Tibial artery (tissue), 4 donors: ENCODE data around the gene EHD3.

ENCODE experiments used
- DNase-seq, 2 donors: peaks; one replicate each; pipeline ENCODE4 v3.0.0-alpha.2; 2019
- H3K27ac ChIP-seq, 2 donors: fragments of 200-600 bp; sonication (generic) in 1 of 2; 1 replicate in 1 of 2; 2 replicates in 1 of 2; pipeline ENCODE4 v1.5.1; 2018 to 2019; ENCODE audit warnings: mild to moderate bottlenecking in 1 of 2
- H3K27me3 ChIP-seq, 2 donors: fragments of 200-600 bp; sonication (generic) in 1 of 2; one replicate each; pipeline versions ENCODE4 v1.5.1 to v1.6.0; 2016 to 2019
- H3K36me3 ChIP-seq, 3 donors: fragments of 200-600 bp; sonication (generic) in 2 of 3; one replicate each; pipeline ENCODE4 v1.5.1; 2016 to 2019; ENCODE audit warnings: mild to moderate bottlenecking in 2 of 3
- H3K4me1 ChIP-seq, 4 donors: fragments of 200-600 bp; sonication (generic) in 2 of 4; 1 replicate in 3 of 4; 2 replicates in 1 of 4; pipeline ENCODE4 v1.5.1; 2016 to 2019
- H3K4me3 ChIP-seq, 2 donors: fragments of 200-600 bp; sonication (generic) in 1 of 2; 1 replicate in 1 of 2; 2 replicates in 1 of 2; pipeline ENCODE4 v1.5.1; 2018 to 2019; ENCODE audit warnings: mild to moderate bottlenecking in 2 of 2
- H3K9me3 ChIP-seq, 3 donors: fragments of 200-600 bp; sonication (generic) in 1 of 3; one replicate each; pipeline ENCODE4 v1.5.1; 2016 to 2019
- intact Hi-C: fragments of 100-400 bp; cut with DNase I; formaldehyde crosslinking; loops from one replicate; pipeline ENCODE4 v1.15.0; 2023; ENCODE audit warnings: low total_unique reads
- TF ChIP-seq, protein P1 (sequence below), 2 experiments: fragments of 200-600 bp in 1 of 2; fragments of 450-650 bp in 1 of 2; IDR thresholded peaks; one replicate each; pipeline ENCODE4 v1.5.1; 2017 to 2019; ENCODE audit warnings: antibody characterized with exemption in 2 of 2, mild to moderate bottlenecking in 1 of 2, moderate library complexity in 1 of 2

The EHD3 gene

DNA sequence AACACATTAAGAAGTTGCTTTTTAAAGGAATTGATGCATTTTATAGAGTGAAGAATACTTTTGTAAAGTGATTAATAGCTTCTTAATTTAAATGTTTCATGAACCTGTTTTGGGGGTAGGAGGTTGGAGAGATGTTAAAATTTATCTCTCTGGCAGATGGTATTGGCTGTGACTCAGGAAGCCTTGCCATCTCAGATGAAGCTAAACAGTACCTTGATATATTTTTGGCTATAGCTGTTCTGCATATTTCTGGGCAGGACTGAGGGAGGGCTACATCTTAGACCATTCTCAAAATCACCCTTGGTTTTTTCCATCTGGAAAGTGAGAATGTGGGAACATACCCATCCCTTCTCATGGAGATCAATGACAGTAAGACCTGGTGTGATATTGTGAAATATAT lies 30.0 kb upstream of the EHD3 start:
- no peaks in the 10 kb centered on the region for H3K4me1 ChIP-seq
- no peaks in the 10 kb centered on the region for H3K36me3 ChIP-seq
- intact Hi-C loops, result no loop called here
- no peaks in the 10 kb centered on the region for H3K9me3 ChIP-seq
- no peaks in the 10 kb centered on the region for H3K27me3 ChIP-seq
- H3K4me3 ChIP-seq, result no peak overlapping the region
- DNase-seq, result no peak
- TF ChIP-seq, protein P1, sequence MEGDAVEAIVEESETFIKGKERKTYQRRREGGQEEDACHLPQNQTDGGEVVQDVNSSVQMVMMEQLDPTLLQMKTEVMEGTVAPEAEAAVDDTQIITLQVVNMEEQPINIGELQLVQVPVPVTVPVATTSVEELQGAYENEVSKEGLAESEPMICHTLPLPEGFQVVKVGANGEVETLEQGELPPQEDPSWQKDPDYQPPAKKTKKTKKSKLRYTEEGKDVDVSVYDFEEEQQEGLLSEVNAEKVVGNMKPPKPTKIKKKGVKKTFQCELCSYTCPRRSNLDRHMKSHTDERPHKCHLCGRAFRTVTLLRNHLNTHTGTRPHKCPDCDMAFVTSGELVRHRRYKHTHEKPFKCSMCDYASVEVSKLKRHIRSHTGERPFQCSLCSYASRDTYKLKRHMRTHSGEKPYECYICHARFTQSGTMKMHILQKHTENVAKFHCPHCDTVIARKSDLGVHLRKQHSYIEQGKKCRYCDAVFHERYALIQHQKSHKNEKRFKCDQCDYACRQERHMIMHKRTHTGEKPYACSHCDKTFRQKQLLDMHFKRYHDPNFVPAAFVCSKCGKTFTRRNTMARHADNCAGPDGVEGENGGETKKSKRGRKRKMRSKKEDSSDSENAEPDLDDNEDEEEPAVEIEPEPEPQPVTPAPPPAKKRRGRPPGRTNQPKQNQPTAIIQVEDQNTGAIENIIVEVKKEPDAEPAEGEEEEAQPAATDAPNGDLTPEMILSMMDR (IDR thresholded peaks at IDR 0.05), result no peak
- no peak overlapping the region for H3K27ac ChIP-seq

DNA sequence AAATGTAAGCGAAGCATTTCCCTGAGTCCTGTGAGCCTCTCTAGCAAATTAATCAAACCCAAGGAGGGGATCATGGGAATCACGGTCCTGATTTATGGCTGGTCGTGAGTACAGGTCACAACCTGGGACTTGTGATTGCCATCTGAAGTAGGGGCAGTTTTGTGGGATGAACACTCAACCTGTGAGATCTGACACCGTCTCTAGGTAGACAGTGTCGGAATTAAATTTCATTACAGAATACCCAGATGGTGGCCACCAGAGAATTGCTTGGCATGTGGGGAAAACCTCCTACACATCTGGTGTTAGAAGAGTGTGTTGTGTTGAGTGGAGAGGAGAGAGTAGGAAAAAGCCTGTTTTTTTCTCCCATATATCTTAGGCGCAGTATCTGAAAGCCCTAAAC lies 29.2 kb upstream of the EHD3 start:
- intact Hi-C loops, result no loop called here
- DNase-seq, result no peak
- Histone ChIP-seq H3K27me3 (no peaks in the 10 kb centered on the region), H3K27ac (no peak overlapping the region), H3K36me3 (no peaks in the 10 kb centered on the region), H3K4me1 (no peaks in the 10 kb centered on the region), H3K4me3 (no peak overlapping the region), H3K9me3 (no peaks in the 10 kb centered on the region)
- TF ChIP-seq, protein P1 (IDR thresholded peaks at IDR 0.05), result no peak

DNA sequence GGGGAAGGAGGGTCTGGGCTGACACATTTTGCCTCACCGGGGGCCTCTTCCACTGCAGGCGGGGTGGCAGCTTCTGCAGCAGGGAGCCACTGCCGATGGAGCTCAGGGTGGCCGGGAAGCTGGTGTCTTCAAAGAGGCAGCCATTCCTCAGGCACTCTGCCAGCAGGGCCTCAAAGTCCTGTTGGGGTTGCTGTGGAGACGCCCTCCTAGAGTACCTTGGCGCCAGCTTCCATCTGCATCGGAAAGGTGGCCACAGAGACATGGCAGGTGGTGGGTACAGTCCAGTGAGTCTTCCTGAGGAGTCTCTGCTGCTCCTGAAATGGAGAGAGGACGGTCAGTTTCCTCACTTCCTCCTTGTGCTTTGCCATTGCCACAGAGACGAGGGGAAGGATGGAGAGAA lies 28.8 kb upstream of the EHD3 start:
- intact Hi-C loops, result no loop called here
- H3K4me3 ChIP-seq, result no peak overlapping the region
- H3K27ac ChIP-seq, result no peak overlapping the region
- DNase-seq, result no peak
- H3K27me3 ChIP-seq, result no peaks in the 10 kb centered on the region
- TF ChIP-seq, protein P1 (IDR thresholded peaks at IDR 0.05), result no peak
- no peaks in the 10 kb centered on the region for H3K36me3 ChIP-seq
- no peaks in the 10 kb centered on the region for H3K9me3 ChIP-seq
- H3K4me1 ChIP-seq, result no peaks in the 10 kb centered on the region

DNA sequence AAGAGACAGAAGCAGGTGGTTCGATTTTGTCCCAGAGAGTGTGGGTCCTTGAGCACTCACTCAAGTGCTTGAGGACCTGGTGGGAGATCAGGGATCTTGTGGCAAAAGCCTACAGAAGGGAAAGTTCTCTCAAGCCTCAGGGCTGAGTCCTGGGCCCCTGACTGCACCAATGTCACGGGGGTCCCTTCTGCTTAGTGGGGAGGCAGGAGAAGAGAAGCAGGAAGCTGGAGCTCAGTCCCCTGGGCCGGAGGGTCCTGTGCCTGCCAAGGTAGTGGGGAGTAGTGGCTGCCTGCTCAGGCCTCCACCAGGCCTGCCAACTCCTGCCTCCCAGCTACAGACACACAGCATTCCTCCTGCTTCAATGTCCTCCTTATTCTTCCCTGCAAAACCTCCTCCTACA lies 28.3 kb upstream of the EHD3 start:
- no peaks in the 10 kb centered on the region for H3K9me3 ChIP-seq
- no peak for DNase-seq
- no peak overlapping the region for H3K4me3 ChIP-seq
- intact Hi-C loops, result no loop called here
- no peaks in the 10 kb centered on the region for H3K36me3 ChIP-seq
- H3K27ac ChIP-seq, result no peak overlapping the region
- H3K27me3 ChIP-seq, result no peaks in the 10 kb centered on the region
- TF ChIP-seq, protein P1 (IDR thresholded peaks at IDR 0.05), result no peak
- no peaks in the 10 kb centered on the region for H3K4me1 ChIP-seq

DNA sequence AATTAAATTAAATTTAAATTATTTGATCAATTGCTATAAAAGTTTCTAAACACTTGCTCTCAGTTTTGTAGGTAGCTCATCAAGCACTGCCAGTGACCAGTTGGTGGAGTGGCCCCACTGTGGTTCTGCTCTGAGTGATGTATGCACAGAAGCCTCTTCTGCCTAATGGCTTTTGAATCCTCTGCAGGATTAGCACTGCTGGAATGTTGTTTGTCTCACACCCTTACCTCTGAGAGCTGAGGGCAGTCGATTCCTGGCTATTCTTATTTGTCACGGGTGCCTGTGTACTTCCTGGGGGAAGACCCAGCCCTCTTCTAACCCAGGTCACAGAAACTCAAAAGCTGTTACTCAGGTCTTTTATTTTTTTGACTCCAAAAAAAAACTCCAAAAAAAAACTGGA lies 26.2 kb upstream of the EHD3 start:
- no peak overlapping the region for H3K27ac ChIP-seq
- no peak overlapping the region for H3K4me3 ChIP-seq
- TF ChIP-seq, protein P1 (IDR thresholded peaks at IDR 0.05), result no peak
- H3K9me3 ChIP-seq, result no peaks in the 10 kb centered on the region
- H3K36me3 ChIP-seq, result no peaks in the 10 kb centered on the region
- intact Hi-C loops, result no loop called here
- DNase-seq, result no peak
- H3K27me3 ChIP-seq, result no peaks in the 10 kb centered on the region
- H3K4me1 ChIP-seq, result no peaks in the 10 kb centered on the region

DNA sequence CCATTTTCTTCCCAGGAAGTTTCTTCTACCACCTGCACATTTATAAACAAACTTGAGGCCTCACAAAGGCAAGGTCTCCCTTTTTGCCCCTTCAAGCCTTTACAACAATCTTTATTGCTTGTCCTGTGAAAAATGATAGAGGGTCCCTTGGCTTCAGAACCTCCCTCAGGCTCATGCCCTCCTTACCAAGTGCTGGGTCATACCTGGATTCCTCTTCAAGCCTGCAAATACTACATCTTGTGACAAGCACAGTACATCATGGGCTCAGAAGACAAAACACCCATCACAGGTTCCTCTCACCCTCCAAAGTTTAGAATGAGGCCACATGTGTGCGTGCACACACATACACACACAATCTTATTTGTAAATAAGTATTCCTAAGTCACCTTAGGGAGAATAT lies 25.7 kb upstream of the EHD3 start:
- DNase-seq, result no peak
- Histone ChIP-seq H3K9me3 (no peaks in the 10 kb centered on the region), H3K36me3 (no peaks in the 10 kb centered on the region), H3K4me1 (no peaks in the 10 kb centered on the region), H3K27ac (no peak overlapping the region), H3K4me3 (no peak overlapping the region), H3K27me3 (no peaks in the 10 kb centered on the region)
- intact Hi-C loops, result no loop called here
- TF ChIP-seq, protein P1 (IDR thresholded peaks at IDR 0.05), result no peak
